GM19372 (cell line): ENCODE results near the gene FANCM.
"Not testable (repeated sequence)": the region's sequence is repeated elsewhere in the genome, so short reads cannot be mapped to it uniquely, and the experiment has no call there.

Source experiments
- ATAC-seq: cut with Tn5 transposase; IDR thresholded peaks from one replicate; pipeline ENCODE4 v1.9.1; 2021; ENCODE audit warnings: mild to moderate bottlenecking, low read depth, moderate library complexity; ENCODE audit not compliant: unreplicated experiment

The FANCM gene

GRCh38 chr14:45142083-45142482 is 6.4 kb downstream of the FANCM start:
- ATAC-seq = not testable (repeated sequence)

GRCh38 chr14:45144658-45145057 is 8.9 kb downstream of the FANCM start:
- no peak for ATAC-seq

- ATAC-seq = no peak
Observed at GRCh38 chr14:45145214-45145613, 9.5 kb downstream of the FANCM start.

GRCh38 chr14:45149602-45150001 is 13.9 kb downstream of the FANCM start:
- ATAC-seq = no peak

- no peak for ATAC-seq
Observed at GRCh38 chr14:45150386-45150890, 14.7 kb downstream of the FANCM start.

GRCh38 chr14:45156067-45156466 is 20.3 kb downstream of the FANCM start:
- ATAC-seq = no peak

- ATAC-seq = no peak
Observed at GRCh38 chr14:45169906-45170305, 34.2 kb downstream of the FANCM start.

- no peak for ATAC-seq
Observed at GRCh38 chr14:45177076-45177475, 41.3 kb downstream of the FANCM start.

GRCh38 chr14:45181329-45181728 is 45.6 kb downstream of the FANCM start:
- no peak for ATAC-seq

- ATAC-seq = no peak
Observed at GRCh38 chr14:45181806-45182205, 46.1 kb downstream of the FANCM start.

GRCh38 chr14:45185100-45185814 is 49.5 kb downstream of the FANCM start:
- ATAC-seq = no peak

GRCh38 chr14:45194964-45195363 is 59.2 kb downstream of the FANCM start:
- ATAC-seq = no peak

GRCh38 chr14:45198551-45198950 is 62.8 kb downstream of the FANCM start:
- ATAC-seq = no peak

GRCh38 chr14:45199230-45199629 is 63.5 kb downstream of the FANCM start:
- ATAC-seq = no peak

- peak; percentile 79 for ATAC-seq
Observed at GRCh38 chr14:45201905-45202304, 66.2 kb downstream of the FANCM start.

- no peak for ATAC-seq
Observed at GRCh38 chr14:45204241-45204640, 68.5 kb downstream of the FANCM start.

- ATAC-seq = no peak
Observed at GRCh38 chr14:45210159-45210558, 74.4 kb downstream of the FANCM start.

- ATAC-seq = no peak
Observed at GRCh38 chr14:45211295-45211694, 75.6 kb downstream of the FANCM start.

- no peak for ATAC-seq
Observed at GRCh38 chr14:45212231-45212630, 76.5 kb downstream of the FANCM start.

- ATAC-seq = not testable (repeated sequence)
Observed at GRCh38 chr14:45213716-45214115, 78.0 kb downstream of the FANCM start.

- not testable (repeated sequence) for ATAC-seq
Observed at GRCh38 chr14:45214341-45214740, 78.6 kb downstream of the FANCM start.

- peak; percentile 50 for ATAC-seq
Observed at GRCh38 chr14:45222485-45223262, 86.9 kb downstream of the FANCM start.
